HCT116 (cell line): ENCODE results near the gene NDUFB6. TPM values are rescaled to one million over a fixed set of nuclear protein-coding genes. Genes with fewer than 3 reads are reported as not detected.

Experiments used
- ATAC-seq: fragments of 200-7000 bp; cut with Tn5 transposase; 2 replicates; pipeline ENCODE4 v1.9.1; 2020; ENCODE audit warnings: mild to moderate bottlenecking, moderate library complexity
- BruUV-seq: library from RNA; stranded (reverse); fragments of 400-500 nt; replicated peaks from 2 replicates; lab custom pipeline; 2021; lab: Mats Ljungman, UMichigan
- CTCF ChIA-PET: fragments of 300-600 bp; sonication (Branson Sonifier 250); formaldehyde crosslinking; loops from one replicate; lab custom pipeline; 2021; ENCODE audit warnings: antibody characterized with exemption; lab: Charles Lee
- POLR2A ChIA-PET: fragments of 300-600, 350-600 bp; sonication (Branson Sonifier 250); formaldehyde crosslinking; loops from one replicate; lab custom pipeline; 2021; ENCODE audit warnings: antibody characterized with exemption; lab: Charles Lee
- RAD21 ChIA-PET, 2 experiments: fragments of 300-600 bp; sonication (Branson Sonifier 250); formaldehyde crosslinking; loops; one replicate each; lab custom pipeline; 2023; ENCODE audit warnings: low total read pairs in 2 of 2; ENCODE audit not compliant: uncharacterized antibody in 2 of 2, unreplicated experiment in 2 of 2, low non-redundant PET in 1 of 2; lab: Charles Lee
- DNase-seq: peaks from one replicate; pipeline ENCODE4 v3.0.0-alpha.2; 2010; ENCODE audit warnings: low read depth, low spot score
- H2AFZ ChIP-seq: fragments of 200-600 bp; shearing (Covaris generic), sonication (generic); 2 replicates; pipeline ENCODE4 v1.6.1; 2017; ENCODE audit warnings: low read depth, mixed run types, mixed read lengths, antibody characterized with exemption, low read length; ENCODE audit not compliant: poor library complexity, severe bottlenecking
- H3K27ac ChIP-seq: 2 replicates; pipeline ENCODE4 v1.5.1; 2012; ENCODE audit warnings: low read depth, low read length
- H3K27me3 ChIP-seq: fragments of 200-600 bp; sonication (generic); 2 replicates; pipeline ENCODE4 v1.6.1; 2016; ENCODE audit warnings: mixed run types, low read length, mixed read lengths; ENCODE audit not compliant: insufficient read depth
- H3K36me3 ChIP-seq, 2 experiments: fragments of 200-500 bp in 1 of 2; fragments of 200-600 bp in 1 of 2; sonication (Bioruptor generic) in 1 of 2; sonication (generic) in 1 of 2; 2 replicates each; pipeline versions ENCODE4 v1.5.1 to v1.6.1; 2014 to 2016; ENCODE audit warnings: low read length in 2 of 2, inconsistent platforms in 1 of 2, mixed read lengths in 1 of 2, mixed run types in 1 of 2; ENCODE audit not compliant: insufficient read depth in 2 of 2, control insufficient read depth in 1 of 2
- H3K4me1 ChIP-seq, 2 experiments: fragments of 200-600 bp in 1 of 2; sonication (generic) in 1 of 2; 2 replicates each; pipeline versions ENCODE4 v1.5.1 to v1.6.1; 2012 to 2017; ENCODE audit warnings: low read length in 2 of 2, inconsistent platforms in 1 of 2, mild to moderate bottlenecking in 1 of 2, mixed read lengths in 1 of 2, mixed run types in 1 of 2, moderate library complexity in 1 of 2; ENCODE audit not compliant: insufficient read depth in 2 of 2, control insufficient read depth in 1 of 2
- H3K4me2 ChIP-seq: fragments of 200-600 bp; sonication (generic); 2 replicates; pipeline ENCODE4 v1.6.1; 2017; ENCODE audit warnings: mixed run types, low read length, mixed read lengths
- H3K4me3 ChIP-seq, 2 experiments: fragments of 200-600 bp in 1 of 2; sonication (generic) in 1 of 2; replicated peaks in 1 of 2; 2 replicates each; pipeline ENCODE4 v1.5.1; 2011 to 2016; ENCODE audit warnings: low read length in 2 of 2, control low read depth in 1 of 2, low read depth in 1 of 2, mild to moderate bottlenecking in 1 of 2, mixed read lengths in 1 of 2, mixed run types in 1 of 2
- H3K79me2 ChIP-seq: fragments of 200-600 bp; sonication (generic); 2 replicates; pipeline ENCODE4 v1.6.1; 2017; ENCODE audit warnings: mild to moderate bottlenecking, mixed run types, low read length, moderate library complexity, mixed read lengths; ENCODE audit not compliant: insufficient read depth
- H3K9ac ChIP-seq: fragments of 200-600 bp; sonication (generic); 2 replicates; pipeline ENCODE4 v1.6.1; 2016; ENCODE audit warnings: low read length, mixed read lengths
- H3K9me2 ChIP-seq: fragments of 200-600 bp; sonication (generic), shearing (Covaris generic); 2 replicates; pipeline ENCODE4 v1.6.1; 2017; ENCODE audit warnings: mixed run types, mild to moderate bottlenecking, moderate library complexity; ENCODE audit not compliant: insufficient read depth
- H3K9me3 ChIP-seq, 2 experiments: fragments of 200-500 bp in 1 of 2; fragments of 200-600 bp in 1 of 2; sonication (Bioruptor generic) in 1 of 2; sonication (generic) in 1 of 2; 2 replicates each; pipeline ENCODE4 v1.6.1; 2014 to 2017; ENCODE audit warnings: low read length in 2 of 2, mixed read lengths in 2 of 2, inconsistent platforms in 1 of 2, low read depth in 1 of 2, mild to moderate bottlenecking in 1 of 2, mixed run types in 1 of 2, moderate library complexity in 1 of 2; ENCODE audit not compliant: control insufficient read depth in 1 of 2, insufficient read depth in 1 of 2
- H4K20me1 ChIP-seq: fragments of 200-600 bp; sonication (generic), shearing (Covaris generic); 2 replicates; pipeline ENCODE4 v1.6.1; 2017; ENCODE audit warnings: mixed run types, mild to moderate bottlenecking, moderate library complexity; ENCODE audit not compliant: insufficient read depth
- ATF3 ChIP-seq: IDR thresholded peaks from 2 replicates; pipeline ENCODE4 v1.6.1; 2012
- CEBPB ChIP-seq: IDR thresholded peaks from 2 replicates; pipeline ENCODE4 v1.6.1; 2012; ENCODE audit warnings: low read depth
- ELF1 ChIP-seq: IDR thresholded peaks from 2 replicates; pipeline ENCODE4 v1.6.1; 2012; ENCODE audit warnings: low read depth, borderline replicate concordance
- EZH2phosphoT487 ChIP-seq: fragments of 200-600 bp; IDR thresholded peaks from 2 replicates; pipeline ENCODE4 v1.6.1; 2018; ENCODE audit warnings: antibody characterized with exemption, borderline replicate concordance
- FOSL1 ChIP-seq: IDR thresholded peaks from 2 replicates; pipeline ENCODE4 v1.6.1; 2012; ENCODE audit warnings: low read depth
- POLR2A ChIP-seq: IDR thresholded peaks from 2 replicates; pipeline ENCODE4 v1.7.0; 2011; ENCODE audit warnings: borderline replicate concordance; ENCODE audit not compliant: insufficient read depth, insufficient read length; ENCODE audit errors: extremely low read depth
- POLR2AphosphoS5 ChIP-seq: IDR thresholded peaks from 2 replicates; pipeline ENCODE4 v1.6.1; 2011; ENCODE audit warnings: mild to moderate bottlenecking, low read depth, low read length, moderate library complexity
- RAD21 ChIP-seq: IDR thresholded peaks from 2 replicates; pipeline ENCODE4 v1.6.1; 2012; ENCODE audit warnings: low read depth, mild to moderate bottlenecking
- SIN3A ChIP-seq: IDR thresholded peaks from 2 replicates; pipeline ENCODE4 v1.6.1; 2012; ENCODE audit warnings: low read depth
- SP1 ChIP-seq: IDR thresholded peaks from 2 replicates; pipeline ENCODE4 v1.6.1; 2012; ENCODE audit warnings: low read depth
- SRF ChIP-seq: IDR thresholded peaks from 2 replicates; pipeline ENCODE4 v1.6.1; 2012; ENCODE audit warnings: low read depth
- TCF7L2 ChIP-seq: IDR thresholded peaks from 2 replicates; pipeline ENCODE4 v1.7.0; 2011; ENCODE audit warnings: borderline replicate concordance, inconsistent platforms; ENCODE audit not compliant: insufficient read depth, insufficient read length; ENCODE audit errors: extremely low read depth
- YY1 ChIP-seq: IDR thresholded peaks from 2 replicates; pipeline ENCODE4 v1.6.1; 2011; ENCODE audit warnings: low read length, low read depth, moderate library complexity, mild to moderate bottlenecking; ENCODE audit not compliant: insufficient replicate concordance; ENCODE audit errors: extremely low read depth
- ZFX ChIP-seq: fragments of 450-650 bp; IDR thresholded peaks from 2 replicates; pipeline ENCODE4 v1.6.1; 2017
- intact Hi-C: fragments of 100-400 bp; cut with micrococcal nuclease; formaldehyde crosslinking; loops from 2 replicates; pipeline ENCODE4 v1.10.0; 2022
- total RNA-seq: library from RNA; stranded (reverse); gene quantifications from one replicate; pipeline ENCODE4 v1.2.1, GENCODE V29; 2021; ENCODE audit not compliant: unreplicated experiment

Gene NDUFB6
- total RNA-seq, 1 experiment from 2014 or later = 68.9 TPM

GRCh38 chr9:32584784-32585183 is 11.8 kb upstream of the NDUFB6 start:
- no peaks in the 10 kb centered on the region for H3K4me1 ChIP-seq
- ChIA-PET RAD21 (no interaction called here), POLR2A (no interaction called here), CTCF (interaction anchor here (13.3 kb wide), 1 partner anchor 206 kb away, joined by 553 read pairs; no protein-coding TSS in a partner anchor)
- BruUV-seq = no TSS peak
- no peaks in the 10 kb centered on the region for H4K20me1 ChIP-seq
- H3K4me3 ChIP-seq = no peak overlapping the region
- no peak overlapping the region for H3K4me2 ChIP-seq
- DNase-seq = no peak
- H3K79me2 ChIP-seq = no peaks in the 10 kb centered on the region
- H3K36me3 ChIP-seq = no peaks in the 10 kb centered on the region
- no peaks in the 10 kb centered on the region for H3K27me3 ChIP-seq
- H2AFZ ChIP-seq = no peak overlapping the region
- no peak for ATAC-seq
- H3K9me3 ChIP-seq = no peaks in the 10 kb centered on the region
- no peak overlapping the region for H3K27ac ChIP-seq
- intact Hi-C loops = loop anchor here (10.0 kb wide), 2 partner anchors 240 to 640 kb away; no protein-coding TSS in a partner anchor
- H3K9me2 ChIP-seq = no peaks in the 10 kb centered on the region
- TF ChIP-seq TCF7L2 (no peak), SIN3A (no peak), FOSL1 (no peak), POLR2AphosphoS5 (no peak), YY1 (no peak), SP1 (no peak), POLR2A (no peak), RAD21 (no peak), SRF (no peak), ELF1 (no peak), ZFX (no peak), EZH2phosphoT487 (no peak), CEBPB (no peak), ATF3 (no peak)
- H3K9ac ChIP-seq = no peak overlapping the region
